NCI-H69 (cell line): ENCODE results near the gene PLEKHG4B.
"Not testable (repeated sequence)": the region's sequence is repeated elsewhere in the genome, so short reads cannot be mapped to it uniquely, and the experiment has no call there.

Experiments used
- DNase-seq: peaks from one replicate; lab custom pipeline; 2025; lab: John Stamatoyannopoulos, UW

PLEKHG4B gene

DNA sequence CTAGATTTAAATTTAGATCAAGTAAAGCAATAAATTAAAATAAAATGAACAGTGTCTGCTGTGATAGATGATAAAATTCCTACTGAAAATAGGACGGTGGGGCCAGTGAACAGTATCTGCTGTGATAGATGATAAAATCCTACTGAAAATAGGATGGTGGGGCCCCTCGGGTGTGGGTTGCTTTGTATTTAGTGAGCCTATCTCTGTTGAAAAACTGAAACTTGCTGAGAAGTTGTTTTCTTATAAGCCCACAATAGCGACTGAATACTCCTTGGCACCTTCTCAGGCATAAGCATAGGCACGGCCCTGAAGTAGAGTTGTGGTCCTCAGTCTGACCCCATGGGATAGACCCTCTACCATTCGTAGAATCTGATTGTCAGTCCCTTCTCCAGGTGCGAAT, 131.8 kb downstream of the PLEKHG4B start:
- DNase-seq: no peak

DNA sequence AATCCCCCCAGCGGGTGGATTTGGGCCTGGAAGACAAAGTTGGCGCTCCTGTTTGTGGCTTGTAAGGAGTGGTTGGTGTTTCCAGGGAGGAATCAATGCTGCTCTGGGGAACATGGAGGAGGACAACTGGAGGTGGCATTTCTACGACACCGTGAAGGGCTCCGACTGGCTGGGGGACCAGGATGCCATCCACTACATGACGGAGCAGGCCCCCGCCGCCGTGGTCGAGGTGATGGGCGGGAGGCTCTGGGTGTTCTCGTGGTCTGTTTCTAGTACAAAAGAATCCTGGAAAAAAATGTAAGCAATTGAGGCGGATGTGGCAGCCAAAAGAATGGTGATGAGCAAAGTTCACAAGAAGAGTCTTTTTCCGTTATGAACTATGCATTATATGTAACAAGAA, 133.4 kb downstream of the PLEKHG4B start:
- no peak for DNase-seq

DNA sequence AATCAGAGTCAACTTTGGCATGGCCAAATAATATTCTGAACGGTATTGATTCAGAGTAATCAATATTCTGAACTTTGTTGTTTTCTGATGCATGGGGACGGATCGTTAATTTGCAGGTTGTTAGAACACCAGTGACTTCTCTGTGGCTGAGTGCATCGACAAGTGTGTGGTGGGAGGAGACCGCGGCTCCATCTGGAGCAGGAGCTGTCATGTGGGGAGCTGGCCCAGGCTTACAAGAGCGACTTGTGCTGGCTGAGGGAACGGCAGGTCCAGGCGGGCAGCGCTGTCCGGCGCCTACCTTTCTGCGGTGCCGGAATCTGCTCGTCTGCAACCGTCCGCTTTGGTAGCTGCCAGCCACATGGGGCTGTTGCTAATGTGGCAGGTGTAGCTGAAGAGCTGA, 135.4 kb downstream of the PLEKHG4B start:
- not testable (repeated sequence) for DNase-seq

DNA sequence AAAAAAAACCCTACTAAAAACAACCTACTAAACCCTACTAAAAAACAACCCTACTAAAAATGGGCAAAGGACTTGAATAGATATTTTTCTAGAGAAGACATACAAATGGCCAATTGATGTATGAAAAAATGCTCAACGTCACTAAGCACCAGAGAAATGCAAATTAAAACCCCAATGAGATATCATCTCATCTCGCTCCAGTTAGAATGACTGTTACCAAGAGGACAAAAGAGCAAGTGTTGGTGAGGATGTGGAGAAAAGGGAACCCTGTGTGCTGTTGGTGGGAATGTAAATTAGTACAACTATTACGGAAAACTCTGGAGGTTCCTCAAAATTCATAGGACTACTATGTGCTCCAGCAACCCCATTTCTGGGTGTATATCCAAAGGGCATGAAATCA, 136.9 kb downstream of the PLEKHG4B start:
- no peak for DNase-seq

- DNase-seq: no peak
These were observed 138.7 kb downstream of the PLEKHG4B start for GRCh38 chr5:230711-231110.

GRCh38 chr5:231661-232060, 139.7 kb downstream of the PLEKHG4B start:
- DNase-seq: no peak

DNA sequence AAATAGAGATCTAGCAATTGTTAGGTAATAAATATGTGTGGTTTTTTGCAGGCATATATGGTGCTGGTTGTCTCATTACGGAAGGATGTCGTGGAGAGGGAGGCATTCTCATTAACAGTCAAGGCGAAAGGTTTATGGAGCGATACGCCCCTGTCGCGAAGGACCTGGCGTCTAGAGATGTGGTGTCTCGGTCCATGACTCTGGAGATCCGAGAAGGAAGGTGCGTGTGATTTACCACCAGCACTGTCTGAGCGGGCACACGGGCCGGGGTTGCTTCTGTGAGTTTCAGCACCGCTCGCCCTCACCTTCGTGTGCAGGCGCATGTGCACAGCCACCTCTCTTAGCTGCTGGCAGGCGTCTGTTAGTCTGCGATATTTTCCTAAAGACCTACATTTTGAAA, 141.5 kb downstream of the PLEKHG4B start:
- not testable (repeated sequence) for DNase-seq

DNA sequence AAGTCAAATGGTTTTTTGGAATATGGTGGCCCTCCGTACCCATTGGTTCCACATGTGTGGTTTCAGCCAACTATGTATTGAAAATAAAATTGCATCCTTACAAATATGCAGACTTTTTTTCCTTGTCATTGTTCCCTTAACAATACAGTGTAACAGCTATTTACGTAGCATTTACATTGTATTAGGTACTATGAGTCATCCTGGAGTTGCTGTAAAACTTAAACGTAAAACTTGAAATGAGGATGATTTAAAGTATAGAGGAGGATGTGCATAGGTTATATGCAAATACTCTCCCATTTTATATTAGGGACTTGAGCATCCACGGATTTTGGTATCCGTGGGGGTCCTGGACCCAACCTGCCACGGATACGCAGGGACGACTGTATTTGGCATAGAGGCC, 142.5 kb downstream of the PLEKHG4B start:
- DNase-seq: no peak

- DNase-seq: not testable (repeated sequence)
These were observed 143.6 kb downstream of the PLEKHG4B start for GRCh38 chr5:235527-235926.

GRCh38 chr5:237931-238330, 146.0 kb downstream of the PLEKHG4B start:
- DNase-seq: not testable (repeated sequence)
